Mucosa of stomach (tissue), 1 donor: Measurements from ENCODE around the gene RPL32.

Experiments used
- H3K27me3 ChIP-seq: one replicate; pipeline ENCODE4 v1.7.0; 2013; ENCODE audit warnings: mild to moderate bottlenecking, low read length; ENCODE audit not compliant: control insufficient read depth, insufficient read depth
- H3K36me3 ChIP-seq: one replicate; pipeline ENCODE4 v1.7.0; 2013; ENCODE audit warnings: low read length; ENCODE audit not compliant: control insufficient read depth, insufficient read depth
- H3K4me1 ChIP-seq: one replicate; pipeline ENCODE4 v1.7.0; 2013; ENCODE audit warnings: mild to moderate bottlenecking, low read length; ENCODE audit not compliant: control insufficient read depth, insufficient read depth
- H3K4me3 ChIP-seq: one replicate; pipeline ENCODE4 v1.7.0; 2013; ENCODE audit warnings: low read length
- H3K9ac ChIP-seq: one replicate; pipeline ENCODE4 v1.7.0; 2013; ENCODE audit warnings: mild to moderate bottlenecking, low read length, moderate library complexity
- H3K9me3 ChIP-seq: one replicate; pipeline ENCODE4 v1.7.0; 2013; ENCODE audit warnings: mild to moderate bottlenecking, low read length, moderate library complexity; ENCODE audit not compliant: control insufficient read depth
- donor health status: Pancreatic carcinoma.

RPL32 gene

DNA sequence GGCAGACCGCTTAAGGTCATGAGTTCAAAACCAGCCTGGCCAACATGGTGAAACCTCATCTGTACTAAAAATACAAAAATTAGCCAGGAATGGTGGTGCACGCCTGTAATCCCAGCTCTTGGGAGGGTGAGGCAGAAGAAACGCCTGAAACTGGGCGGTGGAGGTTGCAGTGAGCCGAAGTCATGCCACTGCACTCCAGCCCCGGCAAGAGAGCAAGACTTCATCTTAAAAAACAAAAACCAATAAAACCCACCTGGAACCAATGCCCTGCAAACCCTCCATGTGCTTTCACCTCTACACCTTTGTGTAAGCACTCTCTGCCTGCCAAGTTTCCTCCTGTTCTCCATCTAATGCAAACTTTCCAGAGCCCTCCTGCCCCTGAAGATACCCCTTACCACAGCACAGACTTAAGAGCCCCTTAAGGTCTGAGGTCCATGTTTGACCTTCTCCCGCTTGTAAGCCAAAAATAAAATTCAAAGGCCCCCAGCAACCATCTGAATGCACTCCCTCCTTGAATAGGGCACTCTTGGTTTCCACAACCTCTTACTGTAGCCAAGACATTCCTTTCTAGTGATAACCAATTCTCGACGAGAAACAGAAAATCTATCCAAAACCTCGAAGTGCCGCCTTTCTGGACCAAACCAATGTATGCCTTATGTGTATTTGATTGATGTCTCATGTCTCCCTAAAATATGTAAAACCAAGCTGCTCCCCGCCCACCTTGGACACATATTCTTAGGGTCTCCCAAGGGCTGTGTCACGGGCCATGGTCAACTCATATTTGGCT, 3.0 kb downstream of the RPL32 start:
- no peaks in the 10 kb centered on the region for H3K9me3 ChIP-seq
- no peak overlapping the region for H3K4me3 ChIP-seq
- peak overlapping the region; percentile 16 for H3K9ac ChIP-seq
- no peaks in the 10 kb centered on the region for H3K27me3 ChIP-seq
- peaks cover 17% of the 10 kb centered on the region for H3K36me3 ChIP-seq
- H3K4me1 ChIP-seq: peaks cover 6% of the 10 kb centered on the region

DNA sequence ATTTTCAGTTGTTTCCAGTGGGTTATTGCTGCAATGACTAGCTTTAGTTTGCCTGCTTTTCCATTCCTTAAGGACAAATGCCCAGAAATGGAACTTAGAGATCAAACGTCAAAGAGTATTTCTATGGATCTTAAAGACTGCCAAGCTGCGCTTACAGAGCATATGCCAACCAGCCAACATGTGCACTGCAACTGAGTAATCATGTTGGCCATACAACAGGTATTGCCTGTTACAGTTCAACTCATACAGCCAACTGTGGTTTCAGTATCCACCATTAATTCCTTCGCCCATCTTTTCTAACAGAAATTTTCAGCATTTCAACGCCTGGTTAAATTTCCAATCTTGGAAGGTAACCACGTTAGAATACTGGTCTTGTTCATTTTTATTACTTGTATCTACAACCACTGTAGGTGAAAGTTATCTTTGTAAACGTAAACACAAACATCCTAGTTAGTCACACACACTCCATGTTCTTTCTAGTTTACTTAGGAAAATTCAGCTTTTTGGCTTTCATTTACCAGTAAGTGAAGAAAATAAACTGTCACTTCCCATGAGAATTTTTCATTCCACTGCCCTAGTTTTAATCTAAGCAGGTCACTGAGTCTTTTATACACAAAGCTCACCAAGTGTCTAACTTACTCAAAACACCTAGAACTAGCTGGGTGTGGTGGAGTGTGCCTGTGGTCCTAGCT, 3.9 kb downstream of the RPL32 start:
- no peak overlapping the region for H3K9ac ChIP-seq
- no peaks in the 10 kb centered on the region for H3K27me3 ChIP-seq
- no peak overlapping the region for H3K4me3 ChIP-seq
- peaks cover 17% of the 10 kb centered on the region for H3K36me3 ChIP-seq
- no peaks in the 10 kb centered on the region for H3K9me3 ChIP-seq
- H3K4me1 ChIP-seq: peaks cover 6% of the 10 kb centered on the region

DNA sequence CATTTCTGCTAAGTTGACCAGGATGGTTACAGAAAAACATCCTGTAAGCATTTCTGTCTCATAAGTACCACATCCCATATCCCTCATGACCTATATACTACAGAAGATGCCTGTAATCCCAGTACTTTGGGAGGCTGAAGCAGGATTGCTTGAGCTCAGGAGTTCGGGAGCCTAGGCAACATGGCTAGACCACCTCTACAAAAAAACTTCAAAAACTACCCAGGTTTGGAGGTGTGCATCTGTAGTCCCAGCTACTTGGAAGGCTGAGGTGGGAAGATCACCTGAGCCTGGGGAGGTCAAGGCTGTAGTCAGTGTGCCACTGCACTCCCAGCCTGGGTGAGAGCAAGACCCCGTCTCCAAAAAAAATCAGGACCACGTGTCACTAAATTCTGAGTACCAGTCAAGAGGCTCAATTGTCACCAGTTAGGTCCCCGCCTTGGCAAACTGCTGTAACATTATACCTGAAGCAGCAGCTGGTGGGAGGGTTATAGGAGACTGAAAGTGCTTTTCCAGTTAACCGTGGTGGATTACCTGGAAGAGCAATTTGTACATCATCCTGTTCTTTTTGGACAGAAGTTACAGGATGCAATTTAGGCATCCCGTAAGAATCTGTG, 6.2 kb downstream of the RPL32 start:
- Histone ChIP-seq H3K4me3 (no peak overlapping the region), H3K4me1 (peaks cover 6% of the 10 kb centered on the region), H3K27me3 (no peaks in the 10 kb centered on the region), H3K9ac (no peak overlapping the region), H3K9me3 (no peaks in the 10 kb centered on the region), H3K36me3 (peaks cover 17% of the 10 kb centered on the region)

DNA sequence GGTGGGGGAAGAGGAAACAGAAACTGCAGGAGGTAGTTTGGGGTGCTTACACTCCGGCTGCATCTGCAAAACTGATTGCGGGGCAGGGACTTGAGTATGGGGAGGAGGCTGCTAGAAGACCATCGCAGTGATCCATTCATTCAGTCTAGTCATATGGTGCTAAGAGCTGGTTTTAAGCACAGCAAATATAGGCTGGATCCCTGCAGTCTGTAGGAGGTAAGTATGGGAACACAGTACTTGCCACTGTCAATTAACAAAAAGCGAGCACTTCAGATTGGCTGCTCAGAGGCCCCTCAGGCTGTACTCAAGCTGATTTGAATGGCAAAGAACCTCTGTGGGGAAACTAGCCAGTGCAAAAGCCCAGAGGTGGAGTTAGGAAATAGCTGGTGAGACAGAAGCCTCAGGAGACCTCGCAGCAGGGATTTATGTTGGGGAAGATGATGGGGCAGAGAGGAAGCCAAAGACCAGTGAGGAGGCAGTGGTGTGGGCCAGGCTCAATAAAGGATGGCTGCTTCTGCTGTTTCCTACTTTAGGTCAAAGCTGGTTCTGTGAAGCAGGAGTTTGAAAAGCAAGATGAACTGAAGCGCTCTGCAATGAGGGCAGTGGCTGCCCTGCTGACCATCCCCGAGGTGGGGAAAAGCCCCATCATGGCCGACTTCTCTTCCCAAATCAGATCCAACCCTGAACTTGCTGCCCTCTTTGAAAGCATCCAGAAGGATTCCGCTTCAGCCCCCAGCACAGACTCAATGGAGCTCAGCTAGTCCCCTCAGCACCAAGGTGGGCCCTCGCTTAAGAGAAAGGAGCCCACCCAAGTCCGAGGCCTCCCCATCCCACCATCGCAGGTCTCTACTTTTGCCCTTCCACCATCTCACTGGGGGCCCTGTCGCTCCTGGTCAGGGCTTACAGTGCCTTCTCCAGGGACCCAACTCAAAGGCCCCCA, 7.9 kb downstream of the RPL32 start:
- Histone ChIP-seq H3K4me3 (no peak overlapping the region), H3K9ac (no peak overlapping the region), H3K36me3 (peaks cover 17% of the 10 kb centered on the region), H3K4me1 (no peaks in the 10 kb centered on the region), H3K27me3 (no peaks in the 10 kb centered on the region), H3K9me3 (no peaks in the 10 kb centered on the region)

DNA sequence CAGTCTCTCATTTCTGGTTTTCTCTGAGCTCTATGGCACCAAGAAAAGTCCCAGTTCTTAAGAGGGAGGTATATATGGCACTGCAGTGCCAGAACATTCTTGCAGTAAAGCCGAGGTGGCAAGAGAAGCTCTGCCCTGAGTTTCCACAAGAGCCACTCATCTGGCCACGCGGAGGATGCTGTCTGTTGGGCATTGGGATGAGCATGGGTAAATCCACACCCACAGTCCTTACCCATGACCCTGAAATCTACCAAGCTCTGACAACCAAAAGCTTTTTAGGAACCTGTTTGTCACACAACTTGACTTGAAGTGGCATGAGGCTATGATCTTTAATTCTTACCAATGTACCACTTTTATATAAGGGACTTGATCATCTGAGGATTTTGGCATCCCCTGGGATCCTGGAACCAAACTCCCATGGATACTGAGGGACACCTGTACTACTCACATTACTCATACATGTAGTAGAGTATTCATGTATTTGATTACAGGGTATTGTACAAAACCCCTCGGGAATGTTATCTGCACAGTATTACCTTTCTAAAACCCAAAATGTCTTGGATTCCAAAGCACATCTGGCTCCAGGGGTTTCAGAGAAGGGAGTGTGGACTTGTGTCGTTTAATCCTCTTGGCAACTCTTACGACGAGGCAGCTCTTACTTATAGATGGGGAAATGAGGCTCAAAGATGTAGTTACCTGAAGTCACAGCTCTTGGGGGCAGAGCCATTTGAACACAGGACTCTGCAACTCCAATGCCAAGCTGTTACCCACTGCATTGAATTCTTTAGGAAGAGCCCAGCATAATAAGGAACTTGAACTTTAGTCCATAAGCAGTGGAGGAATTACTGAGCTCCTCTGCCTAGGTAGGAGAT, 8.8 kb downstream of the RPL32 start:
- no peaks in the 10 kb centered on the region for H3K4me1 ChIP-seq
- no peaks in the 10 kb centered on the region for H3K27me3 ChIP-seq
- no peak overlapping the region for H3K9ac ChIP-seq
- peaks cover 9% of the 10 kb centered on the region for H3K36me3 ChIP-seq
- H3K9me3 ChIP-seq: no peaks in the 10 kb centered on the region
- no peak overlapping the region for H3K4me3 ChIP-seq

DNA sequence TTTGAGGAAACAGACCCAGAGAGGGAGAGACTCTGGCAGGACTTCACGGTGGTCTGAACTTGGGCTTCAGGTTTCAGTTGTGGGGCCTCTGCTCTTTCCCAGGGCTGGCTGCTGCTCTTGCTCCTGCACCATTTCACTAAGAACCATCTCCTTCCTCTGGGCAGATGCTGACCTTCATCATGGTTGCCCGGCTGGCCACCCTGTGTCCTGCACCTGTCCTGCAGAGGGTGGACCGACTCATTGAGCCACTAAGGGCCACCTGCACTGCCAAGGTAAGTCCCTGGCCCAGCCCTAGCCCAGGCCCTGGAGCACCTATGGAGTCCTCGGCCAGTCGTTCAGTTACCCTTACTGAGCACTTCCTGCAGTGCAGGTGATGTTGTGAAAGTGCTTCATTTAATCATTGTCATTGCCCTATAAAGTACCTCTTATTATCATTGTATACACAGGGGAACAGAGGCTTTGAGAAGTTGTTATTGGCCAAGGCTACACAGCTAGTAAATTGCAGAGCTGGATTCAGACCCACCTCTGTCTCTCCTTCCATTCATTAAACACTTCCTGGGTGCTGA, 10.0 kb downstream of the RPL32 start:
- Histone ChIP-seq H3K4me3 (no peak overlapping the region), H3K4me1 (no peaks in the 10 kb centered on the region), H3K36me3 (peaks cover 2% of the 10 kb centered on the region), H3K9ac (no peak overlapping the region), H3K27me3 (no peaks in the 10 kb centered on the region), H3K9me3 (no peaks in the 10 kb centered on the region)

DNA sequence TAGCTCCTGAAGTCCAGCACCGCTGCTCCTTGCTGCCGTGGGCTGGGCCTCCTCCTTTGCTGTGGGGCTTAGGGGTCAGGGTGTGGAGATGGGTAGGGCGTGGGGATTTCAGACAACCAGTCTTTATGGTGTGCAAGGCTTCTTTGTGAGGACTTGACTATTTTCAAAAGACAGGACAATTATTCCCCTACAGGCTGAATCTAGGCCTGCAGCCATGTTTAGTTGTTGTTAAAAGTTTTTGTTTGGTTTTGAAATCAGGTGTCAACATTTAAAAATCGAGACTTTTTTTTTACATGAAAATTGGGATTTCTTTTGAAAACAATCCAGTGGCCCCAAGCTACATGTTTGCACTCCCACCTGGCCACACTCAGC, 10.6 kb downstream of the RPL32 start:
- no peak overlapping the region for H3K9ac ChIP-seq
- H3K27me3 ChIP-seq: no peaks in the 10 kb centered on the region
- H3K4me3 ChIP-seq: no peak overlapping the region
- no peaks in the 10 kb centered on the region for H3K9me3 ChIP-seq
- H3K36me3 ChIP-seq: no peaks in the 10 kb centered on the region
- no peaks in the 10 kb centered on the region for H3K4me1 ChIP-seq

DNA sequence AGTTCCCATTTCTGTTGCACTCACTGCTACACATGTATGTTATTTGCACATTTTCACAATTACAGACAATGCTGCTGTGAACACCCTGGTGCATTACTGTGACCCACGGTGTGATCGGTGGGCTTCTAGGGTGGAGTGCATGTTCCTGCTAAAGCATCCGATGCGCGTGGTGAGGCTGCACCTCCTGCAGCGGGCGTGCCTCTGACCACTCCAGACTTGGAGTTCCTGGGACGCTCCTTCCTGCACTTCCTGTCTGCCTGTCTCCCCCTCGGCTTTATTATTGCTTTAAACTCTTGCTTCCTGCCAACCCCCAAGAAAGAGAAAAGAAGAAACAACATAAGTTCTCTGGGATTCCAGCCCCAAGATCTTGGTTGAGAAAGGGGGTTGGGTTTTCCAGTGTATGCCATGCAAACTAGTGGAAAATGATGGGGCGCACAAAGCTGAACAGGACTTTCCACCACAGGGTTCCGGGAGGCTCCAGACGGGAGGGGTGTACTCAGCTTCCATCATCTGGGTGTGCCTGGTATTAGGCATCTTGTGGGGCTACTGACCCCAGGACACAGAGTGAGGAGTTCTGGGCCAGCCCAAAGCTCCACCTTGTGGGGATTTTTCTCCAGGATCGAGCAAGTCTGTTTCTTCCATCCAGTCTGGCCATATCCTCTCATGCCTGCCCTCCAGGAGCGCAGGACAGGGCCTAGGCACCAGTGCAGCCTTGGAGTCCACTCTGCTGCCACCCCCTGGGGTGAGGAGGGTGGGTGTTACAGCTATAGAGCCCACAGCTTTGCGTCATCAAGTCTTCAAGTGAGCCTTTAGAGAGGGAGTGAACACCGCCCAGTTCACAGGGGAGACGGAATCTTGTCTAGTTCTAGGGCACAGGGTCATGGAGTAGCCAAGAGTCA, 11.2 kb downstream of the RPL32 start:
- H3K9me3 ChIP-seq: no peaks in the 10 kb centered on the region
- no peaks in the 10 kb centered on the region for H3K36me3 ChIP-seq
- H3K9ac ChIP-seq: no peak overlapping the region
- H3K4me1 ChIP-seq: no peaks in the 10 kb centered on the region
- no peak overlapping the region for H3K4me3 ChIP-seq
- no peaks in the 10 kb centered on the region for H3K27me3 ChIP-seq

DNA sequence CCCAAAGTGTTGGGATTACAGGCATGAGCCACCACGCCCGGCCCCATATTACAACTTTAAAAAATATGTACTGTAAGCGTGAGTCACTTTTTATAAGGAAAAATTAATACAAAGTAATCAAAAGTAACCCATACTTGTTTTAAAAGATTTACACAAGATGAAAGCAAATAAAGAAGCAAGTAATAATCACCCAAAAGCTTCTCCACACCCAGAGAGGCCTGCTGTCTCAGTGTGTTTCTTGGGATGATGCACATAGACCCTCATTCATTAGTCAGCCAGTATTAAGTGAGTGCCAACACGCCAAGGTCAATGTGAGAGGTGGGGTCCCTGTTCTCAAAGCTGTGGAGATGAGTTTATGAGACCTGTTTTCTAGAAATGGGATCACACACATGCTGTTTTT, 12.0 kb downstream of the RPL32 start:
- H3K4me3 ChIP-seq: no peak overlapping the region
- H3K4me1 ChIP-seq: no peaks in the 10 kb centered on the region
- no peak overlapping the region for H3K9ac ChIP-seq
- H3K27me3 ChIP-seq: no peaks in the 10 kb centered on the region
- H3K9me3 ChIP-seq: no peaks in the 10 kb centered on the region
- H3K36me3 ChIP-seq: no peaks in the 10 kb centered on the region

DNA sequence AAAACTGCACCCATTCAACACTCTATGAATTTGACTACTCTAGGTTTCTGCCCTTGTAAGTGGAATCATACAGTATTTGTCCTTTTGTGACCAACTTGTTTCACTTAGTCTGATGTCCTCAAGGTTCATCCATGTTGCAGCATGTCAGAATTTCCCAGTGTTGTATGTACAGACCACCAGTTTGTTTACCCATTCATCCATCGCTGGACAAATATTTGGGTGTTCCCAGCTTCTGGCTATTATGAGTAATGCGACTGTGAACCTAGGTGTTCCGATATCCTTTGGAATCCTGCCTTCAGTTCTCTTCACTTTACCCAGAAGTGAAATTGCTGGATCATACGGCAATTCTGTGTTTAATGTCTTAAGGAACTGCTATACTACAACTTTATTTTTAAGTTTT, 12.6 kb downstream of the RPL32 start:
- Histone ChIP-seq H3K4me3 (no peak overlapping the region), H3K9ac (no peak overlapping the region), H3K36me3 (no peaks in the 10 kb centered on the region)

More for the DNA sequence above, 12.6 kb downstream of the RPL32 start:
- no peaks in the 10 kb centered on the region for H3K4me1 ChIP-seq
- no peaks in the 10 kb centered on the region for H3K27me3 ChIP-seq
- H3K9me3 ChIP-seq: no peaks in the 10 kb centered on the region
